SK-N-MC (cell line): ENCODE results near the gene MAP1S.

ENCODE experiments used
- EZH2 ChIP-seq: fragments of 200-600 bp; sonication (generic); IDR thresholded peaks from one replicate; pipeline ENCODE4 v1.6.1; 2017; ENCODE audit warnings: antibody characterized with exemption
- FOXP2 ChIP-seq: optimal IDR thresholded peaks from 2 replicates; pipeline ENCODE3; 2011; ENCODE audit warnings: mild to moderate bottlenecking, moderate library complexity; ENCODE audit not compliant: insufficient read depth; ENCODE audit errors: extremely low read length, control extremely low read depth
- POLR2AphosphoS5 ChIP-seq: IDR thresholded peaks from 2 replicates; pipeline ENCODE4 v1.6.1; 2012; ENCODE audit warnings: mild to moderate bottlenecking, low read depth, low read length, borderline replicate concordance

DNA sequence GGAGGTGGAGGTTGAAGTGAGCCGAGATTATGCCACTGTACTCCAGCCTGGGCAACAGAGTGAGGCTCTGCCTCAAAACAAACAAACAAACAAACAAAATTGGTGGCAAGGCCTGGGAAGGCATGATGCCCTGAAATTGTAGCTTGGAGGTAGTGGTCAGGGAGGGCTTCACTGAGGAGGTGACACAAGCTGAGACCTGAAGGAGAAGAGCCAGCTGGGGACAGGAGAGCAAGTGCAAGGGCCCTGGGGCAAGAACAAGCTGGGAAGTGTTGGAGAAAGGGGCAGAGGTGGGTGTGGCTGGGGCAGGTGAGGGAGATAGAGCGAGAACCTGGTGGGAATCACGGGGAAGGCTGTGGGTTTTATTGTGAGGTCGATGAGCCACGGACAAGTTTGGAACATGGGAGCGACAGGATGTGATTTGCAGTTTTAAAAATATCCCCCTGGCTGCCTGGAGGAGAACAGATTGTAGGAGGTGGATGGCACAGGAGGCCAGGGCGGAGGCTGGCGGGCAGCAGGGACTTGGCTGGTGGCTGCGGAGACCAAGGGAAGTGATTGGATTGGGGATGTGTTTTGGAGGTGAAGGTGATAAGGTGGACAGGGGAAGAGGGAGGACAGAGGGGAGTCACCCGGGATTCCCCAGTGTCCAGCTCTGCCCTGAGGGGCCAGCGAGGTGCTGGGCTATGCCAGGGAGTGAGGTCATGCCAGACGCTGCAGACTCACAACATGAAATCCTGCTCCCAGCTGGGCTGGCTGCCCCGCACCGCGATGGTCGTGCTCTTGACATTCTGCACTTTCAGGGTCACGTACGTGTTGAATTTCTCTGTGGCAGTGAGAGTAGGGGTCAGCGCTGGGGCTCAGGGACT lies 45.1 kb upstream of the MAP1S start:
- TF ChIP-seq EZH2 (no peak), POLR2AphosphoS5 (no peak), FOXP2 (no peak)
